H1 (cell line): ENCODE data around the gene HNRNPU. TPM values are rescaled to one million over a fixed set of nuclear protein-coding genes. Genes with fewer than 3 reads are reported as not detected.

Source experiments
- CHD7 ChIP-seq: fragments of 300-600 bp; sonication (generic); IDR thresholded peaks from 2 replicates; pipeline ENCODE4 v1.7.1; 2012; ENCODE audit warnings: low read length, moderate library complexity, mild to moderate bottlenecking, inconsistent platforms; ENCODE audit not compliant: insufficient replicate concordance
- FOSL1 ChIP-seq: IDR thresholded peaks from 2 replicates; pipeline ENCODE4 v1.6.1; 2011; ENCODE audit warnings: mild to moderate bottlenecking, low read depth, low read length, moderate library complexity; ENCODE audit not compliant: insufficient read depth
- GABPA ChIP-seq: IDR thresholded peaks from 2 replicates; pipeline ENCODE4 v1.6.1; 2011; ENCODE audit warnings: mild to moderate bottlenecking, low read length, moderate library complexity, borderline replicate concordance; ENCODE audit not compliant: insufficient read depth
- NANOG ChIP-seq: IDR thresholded peaks from 2 replicates; pipeline ENCODE4 v1.6.1; 2011; ENCODE audit warnings: low read length, low read depth, mild to moderate bottlenecking, inconsistent platforms; ENCODE audit not compliant: insufficient read depth, poor library complexity, severe bottlenecking
- SIRT6 ChIP-seq: IDR thresholded peaks from one replicate; pipeline ENCODE4 v1.7.1; 2012; ENCODE audit warnings: low read length, inconsistent platforms
- SIX5 ChIP-seq: IDR thresholded peaks from 2 replicates; pipeline ENCODE4 v1.6.1; 2011; ENCODE audit warnings: mild to moderate bottlenecking, low read depth, low read length
- SP4 ChIP-seq: IDR thresholded peaks from 2 replicates; pipeline ENCODE4 v1.6.1; 2012; ENCODE audit warnings: low read length, inconsistent platforms
- TAF1 ChIP-seq: IDR thresholded peaks from 2 replicates; pipeline ENCODE4 v1.6.1; 2011; ENCODE audit warnings: mild to moderate bottlenecking, low read depth, low read length
- TCF12 ChIP-seq: IDR thresholded peaks from 2 replicates; pipeline ENCODE4 v1.6.1; 2011; ENCODE audit warnings: low read depth, mild to moderate bottlenecking, low read length
- polyA plus RNA-seq, 7 experiments: library from polyadenylated mRNA; depleted of rRNA in 3 of 7; stranded (reverse) in 5 of 7; unstranded in 2 of 7; fragments of >200 nt in 5 of 7; fragments of 200-250 nt in 2 of 7; gene quantifications; 1 replicate in 5 of 7; 2 replicates in 1 of 7; 4 replicates in 1 of 7; pipeline versions ENCODE4 v1.2.1 to v1.2.3, GENCODE V29; 2011 to 2013; ENCODE audit warnings: missing spikeins in 2 of 7, mixed read lengths in 2 of 7
- total RNA-seq: library from RNA; stranded (reverse); fragmentation: NEBNext Ultra II Directional; extraction: Animal tissue kit (Norgen Biotek cat#: 25700); gene quantifications from 2 replicates; pipeline ENCODE4 v1.2.1, GENCODE V29; 2021

HNRNPU gene
- total and polyA plus RNA-seq, 2 of the 8 experiments (the other 6 are each of a cell fraction or from before 2014, with no cell fraction given): 95.6 to 606 TPM

- TF ChIP-seq CHD7 (no peak), SIRT6 (no peak), GABPA (no peak), TCF12 (no peak), SP4 (no peak), FOSL1 (no peak), NANOG (no peak), SIX5 (no peak), TAF1 (no peak)
These were observed 62.3 kb downstream of the HNRNPU start (continued) for GRCh38 chr1:244802041-244802440.
